ENCODE results near the gene DMPK. TPM values are rescaled to one million over a fixed set of nuclear protein-coding genes. Genes with fewer than 3 reads are reported as not detected.

The DMPK gene
- total and polyA plus RNA-seq, 2 experiments from 2014 or later = 9.8 to 24.0 TPM

DNA sequence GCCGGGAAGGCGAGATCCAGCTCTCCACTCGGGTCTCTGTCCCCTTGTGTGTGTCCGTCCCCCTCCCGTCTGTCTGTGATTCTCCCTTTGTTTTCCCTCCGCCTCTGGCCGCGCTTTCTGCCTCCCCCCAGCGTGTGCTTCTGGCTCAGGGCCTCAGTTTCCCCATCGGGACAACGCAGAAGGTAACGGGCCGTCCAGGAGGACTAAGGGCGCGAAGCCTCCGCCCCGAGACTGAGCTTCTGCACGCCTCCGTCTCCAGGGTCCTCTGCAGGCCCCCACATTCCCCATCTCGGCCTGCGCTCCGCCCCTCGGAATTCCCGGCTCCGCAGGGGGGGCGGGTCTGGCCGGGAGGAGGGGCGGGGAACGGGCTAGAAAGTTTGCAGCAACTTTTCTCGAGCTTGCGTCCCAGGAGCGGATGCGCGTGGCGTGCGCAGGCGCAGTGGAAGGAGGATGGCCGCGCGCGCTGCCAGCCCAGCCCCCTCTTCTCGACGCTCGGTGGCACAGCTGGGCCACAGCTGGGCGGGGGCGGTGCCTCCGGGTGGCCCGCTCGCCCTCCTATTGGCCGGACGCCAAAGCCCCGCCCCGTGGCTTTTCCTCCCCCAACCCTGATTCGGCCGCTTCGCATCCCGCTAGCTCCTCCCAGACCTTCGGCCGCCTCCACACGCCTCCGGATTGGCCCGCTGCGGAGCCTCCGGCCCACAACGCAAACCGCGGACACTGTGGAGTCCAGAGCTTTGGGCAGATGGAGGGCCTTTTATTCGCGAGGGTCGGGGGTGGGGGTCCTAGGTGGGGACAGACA, 13.1 kb downstream of the DMPK start, which contains the start of gene SIX5 (continued):
- TF ChIP-seq, protein P1, sequence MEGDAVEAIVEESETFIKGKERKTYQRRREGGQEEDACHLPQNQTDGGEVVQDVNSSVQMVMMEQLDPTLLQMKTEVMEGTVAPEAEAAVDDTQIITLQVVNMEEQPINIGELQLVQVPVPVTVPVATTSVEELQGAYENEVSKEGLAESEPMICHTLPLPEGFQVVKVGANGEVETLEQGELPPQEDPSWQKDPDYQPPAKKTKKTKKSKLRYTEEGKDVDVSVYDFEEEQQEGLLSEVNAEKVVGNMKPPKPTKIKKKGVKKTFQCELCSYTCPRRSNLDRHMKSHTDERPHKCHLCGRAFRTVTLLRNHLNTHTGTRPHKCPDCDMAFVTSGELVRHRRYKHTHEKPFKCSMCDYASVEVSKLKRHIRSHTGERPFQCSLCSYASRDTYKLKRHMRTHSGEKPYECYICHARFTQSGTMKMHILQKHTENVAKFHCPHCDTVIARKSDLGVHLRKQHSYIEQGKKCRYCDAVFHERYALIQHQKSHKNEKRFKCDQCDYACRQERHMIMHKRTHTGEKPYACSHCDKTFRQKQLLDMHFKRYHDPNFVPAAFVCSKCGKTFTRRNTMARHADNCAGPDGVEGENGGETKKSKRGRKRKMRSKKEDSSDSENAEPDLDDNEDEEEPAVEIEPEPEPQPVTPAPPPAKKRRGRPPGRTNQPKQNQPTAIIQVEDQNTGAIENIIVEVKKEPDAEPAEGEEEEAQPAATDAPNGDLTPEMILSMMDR (conservative IDR thresholded peaks at IDR 0.05; ENCODE audit: low read depth in 2 of 2) = no peak
- TF ChIP-seq, protein P2, sequence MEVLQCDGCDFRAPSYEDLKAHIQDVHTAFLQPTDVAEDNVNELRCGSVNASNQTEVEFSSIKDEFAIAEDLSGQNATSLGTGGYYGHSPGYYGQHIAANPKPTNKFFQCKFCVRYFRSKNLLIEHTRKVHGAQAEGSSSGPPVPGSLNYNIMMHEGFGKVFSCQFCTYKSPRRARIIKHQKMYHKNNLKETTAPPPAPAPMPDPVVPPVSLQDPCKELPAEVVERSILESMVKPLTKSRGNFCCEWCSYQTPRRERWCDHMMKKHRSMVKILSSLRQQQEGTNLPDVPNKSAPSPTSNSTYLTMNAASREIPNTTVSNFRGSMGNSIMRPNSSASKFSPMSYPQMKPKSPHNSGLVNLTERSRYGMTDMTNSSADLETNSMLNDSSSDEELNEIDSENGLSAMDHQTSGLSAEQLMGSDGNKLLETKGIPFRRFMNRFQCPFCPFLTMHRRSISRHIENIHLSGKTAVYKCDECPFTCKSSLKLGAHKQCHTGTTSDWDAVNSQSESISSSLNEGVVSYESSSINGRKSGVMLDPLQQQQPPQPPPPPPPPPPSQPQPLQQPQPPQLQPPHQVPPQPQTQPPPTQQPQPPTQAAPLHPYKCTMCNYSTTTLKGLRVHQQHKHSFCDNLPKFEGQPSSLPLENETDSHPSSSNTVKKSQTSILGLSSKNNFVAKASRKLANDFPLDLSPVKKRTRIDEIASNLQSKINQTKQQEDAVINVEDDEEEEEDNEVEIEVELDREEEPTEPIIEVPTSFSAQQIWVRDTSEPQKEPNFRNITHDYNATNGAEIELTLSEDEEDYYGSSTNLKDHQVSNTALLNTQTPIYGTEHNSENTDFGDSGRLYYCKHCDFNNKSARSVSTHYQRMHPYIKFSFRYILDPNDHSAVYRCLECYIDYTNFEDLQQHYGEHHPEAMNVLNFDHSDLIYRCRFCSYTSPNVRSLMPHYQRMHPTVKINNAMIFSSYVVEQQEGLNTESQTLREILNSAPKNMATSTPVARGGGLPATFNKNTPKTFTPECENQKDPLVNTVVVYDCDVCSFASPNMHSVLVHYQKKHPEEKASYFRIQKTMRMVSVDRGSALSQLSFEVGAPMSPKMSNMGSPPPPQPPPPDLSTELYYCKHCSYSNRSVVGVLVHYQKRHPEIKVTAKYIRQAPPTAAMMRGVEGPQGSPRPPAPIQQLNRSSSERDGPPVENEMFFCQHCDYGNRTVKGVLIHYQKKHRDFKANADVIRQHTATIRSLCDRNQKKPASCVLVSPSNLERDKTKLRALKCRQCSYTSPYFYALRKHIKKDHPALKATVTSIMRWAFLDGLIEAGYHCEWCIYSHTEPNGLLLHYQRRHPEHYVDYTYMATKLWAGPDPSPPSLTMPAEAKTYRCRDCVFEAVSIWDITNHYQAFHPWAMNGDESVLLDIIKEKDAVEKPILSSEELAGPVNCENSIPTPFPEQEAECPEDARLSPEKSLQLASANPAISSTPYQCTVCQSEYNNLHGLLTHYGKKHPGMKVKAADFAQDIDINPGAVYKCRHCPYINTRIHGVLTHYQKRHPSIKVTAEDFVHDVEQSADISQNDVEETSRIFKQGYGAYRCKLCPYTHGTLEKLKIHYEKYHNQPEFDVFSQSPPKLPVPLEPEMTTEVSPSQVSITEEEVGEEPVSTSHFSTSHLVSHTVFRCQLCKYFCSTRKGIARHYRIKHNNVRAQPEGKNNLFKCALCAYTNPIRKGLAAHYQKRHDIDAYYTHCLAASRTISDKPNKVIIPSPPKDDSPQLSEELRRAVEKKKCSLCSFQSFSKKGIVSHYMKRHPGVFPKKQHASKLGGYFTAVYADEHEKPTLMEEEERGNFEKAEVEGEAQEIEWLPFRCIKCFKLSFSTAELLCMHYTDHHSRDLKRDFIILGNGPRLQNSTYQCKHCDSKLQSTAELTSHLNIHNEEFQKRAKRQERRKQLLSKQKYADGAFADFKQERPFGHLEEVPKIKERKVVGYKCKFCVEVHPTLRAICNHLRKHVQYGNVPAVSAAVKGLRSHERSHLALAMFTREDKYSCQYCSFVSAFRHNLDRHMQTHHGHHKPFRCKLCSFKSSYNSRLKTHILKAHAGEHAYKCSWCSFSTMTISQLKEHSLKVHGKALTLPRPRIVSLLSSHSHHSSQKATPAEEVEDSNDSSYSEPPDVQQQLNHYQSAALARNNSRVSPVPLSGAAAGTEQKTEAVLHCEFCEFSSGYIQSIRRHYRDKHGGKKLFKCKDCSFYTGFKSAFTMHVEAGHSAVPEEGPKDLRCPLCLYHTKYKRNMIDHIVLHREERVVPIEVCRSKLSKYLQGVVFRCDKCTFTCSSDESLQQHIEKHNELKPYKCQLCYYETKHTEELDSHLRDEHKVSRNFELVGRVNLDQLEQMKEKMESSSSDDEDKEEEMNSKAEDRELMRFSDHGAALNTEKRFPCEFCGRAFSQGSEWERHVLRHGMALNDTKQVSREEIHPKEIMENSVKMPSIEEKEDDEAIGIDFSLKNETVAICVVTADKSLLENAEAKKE (CRISPR knock-in tag; IDR thresholded peaks at IDR 0.05) = no peak
- TF ChIP-seq ZNF114 (CRISPR knock-in tag; IDR thresholded peaks at IDR 0.05) (no peak), ETS1 (IDR thresholded peaks at IDR 0.05) (no peak), CREB1 (CRISPR knock-in tag; IDR thresholded peaks at IDR 0.05; ENCODE audit: low read depth) (peak; percentile 72)

Measured in GM23338 (cell line).